ENCODE results near the gene VWC2. TPM values are rescaled to one million over a fixed set of nuclear protein-coding genes. Genes with fewer than 3 reads are reported as not detected.

The VWC2 gene
- total RNA-seq, 2 donors from 2014 or later: not detected

GRCh38 chr7:49883933-49884332 is 110.5 kb downstream of the VWC2 start:
- H3K4me3 Mint-ChIP-seq: no peak overlapping the region
- H3K27ac Mint-ChIP-seq: no peak overlapping the region
- ATAC-seq: peak in 1 of 2 donors; percentile 27

GRCh38 chr7:49885593-49886285 is 112.3 kb downstream of the VWC2 start:
- H3K9me3 Mint-ChIP-seq: no peaks in the 10 kb centered on the region
- no peaks in the 10 kb centered on the region for H3K4me1 Mint-ChIP-seq (ENCODE audit: low read depth in 2 of 2)
- no peaks in the 10 kb centered on the region for H3K36me3 Mint-ChIP-seq
- peaks cover 0 to 7% of the 10 kb centered on the region in 2 donors for H3K27me3 Mint-ChIP-seq
- no peak for ATAC-seq
- no peak for DNase-seq (ENCODE audit: low spot score)
- H3K27ac Mint-ChIP-seq: no peak overlapping the region
- H3K4me3 Mint-ChIP-seq: no peak overlapping the region

More at GRCh38 chr7:49883933-49884332, 110.5 kb downstream of the VWC2 start:
- Mint-ChIP-seq H3K27me3 (peaks cover 0 to 7% of the 10 kb centered on the region in 2 donors), H3K4me1 (ENCODE audit: low read depth in 2 of 2) (no peaks in the 10 kb centered on the region), H3K9me3 (no peaks in the 10 kb centered on the region), H3K36me3 (no peaks in the 10 kb centered on the region)
- no peak for DNase-seq (ENCODE audit: low spot score)

DNA sequence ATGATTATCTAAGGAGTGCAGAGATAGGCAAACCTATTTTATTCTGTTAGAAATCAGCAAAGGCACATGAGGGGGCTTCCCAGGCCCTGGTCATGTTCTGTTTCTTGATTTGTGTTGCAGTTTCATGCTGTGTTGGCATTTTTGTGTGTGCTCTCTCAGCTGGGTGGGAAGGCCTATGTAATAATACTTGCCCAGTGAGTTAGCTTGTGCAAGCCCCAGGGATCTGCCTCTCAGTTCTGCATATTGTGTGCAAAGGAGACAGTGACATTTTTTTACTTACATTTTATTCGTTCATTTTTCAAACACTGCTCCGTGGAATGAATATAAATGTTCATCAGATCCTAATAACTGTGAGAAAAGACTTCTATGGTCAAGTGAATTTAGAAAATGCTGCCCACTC is 119.0 kb downstream of the VWC2 start:
- Mint-ChIP-seq H3K27ac (no peak overlapping the region), H3K4me1 (ENCODE audit: low read depth in 2 of 2) (no peaks in the 10 kb centered on the region), H3K27me3 (no peaks in the 10 kb centered on the region), H3K36me3 (no peaks in the 10 kb centered on the region), H3K4me3 (no peak overlapping the region), H3K9me3 (peaks cover 6% of the 10 kb centered on the region)
- DNase-seq (ENCODE audit: low spot score) (no peak), ATAC-seq (no peak)

GRCh38 chr7:49893131-49893530 is 119.7 kb downstream of the VWC2 start:
- Mint-ChIP-seq H3K27ac (no peak overlapping the region), H3K9me3 (peaks cover 6% of the 10 kb centered on the region), H3K27me3 (no peaks in the 10 kb centered on the region), H3K36me3 (no peaks in the 10 kb centered on the region), H3K4me3 (no peak overlapping the region), H3K4me1 (ENCODE audit: low read depth in 2 of 2) (no peaks in the 10 kb centered on the region)
- ATAC-seq (no peak), DNase-seq (ENCODE audit: low spot score) (no peak)

DNA sequence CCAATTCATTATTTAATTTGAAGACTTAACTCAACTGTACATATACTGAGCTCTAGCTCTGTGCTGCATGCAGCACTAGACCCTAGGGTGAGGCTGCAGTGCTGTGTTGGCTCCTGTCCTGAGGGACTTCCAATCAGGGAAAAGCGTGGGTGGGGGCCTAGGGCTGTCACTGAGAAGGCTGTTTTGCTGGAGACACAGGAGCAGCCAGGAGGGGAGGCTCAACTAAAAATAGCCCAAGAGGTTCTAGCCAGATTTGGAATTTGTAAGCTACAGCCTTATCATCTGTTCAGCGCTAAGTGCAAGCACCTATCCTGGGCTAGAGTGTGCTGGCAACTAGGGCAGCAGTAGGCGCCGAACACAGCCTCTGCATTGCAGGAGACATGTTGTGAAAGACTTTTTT is 121.1 kb downstream of the VWC2 start:
- Mint-ChIP-seq H3K4me1 (ENCODE audit: low read depth in 2 of 2) (no peaks in the 10 kb centered on the region), H3K9me3 (peaks cover 6% of the 10 kb centered on the region), H3K27me3 (no peaks in the 10 kb centered on the region)

DNA sequence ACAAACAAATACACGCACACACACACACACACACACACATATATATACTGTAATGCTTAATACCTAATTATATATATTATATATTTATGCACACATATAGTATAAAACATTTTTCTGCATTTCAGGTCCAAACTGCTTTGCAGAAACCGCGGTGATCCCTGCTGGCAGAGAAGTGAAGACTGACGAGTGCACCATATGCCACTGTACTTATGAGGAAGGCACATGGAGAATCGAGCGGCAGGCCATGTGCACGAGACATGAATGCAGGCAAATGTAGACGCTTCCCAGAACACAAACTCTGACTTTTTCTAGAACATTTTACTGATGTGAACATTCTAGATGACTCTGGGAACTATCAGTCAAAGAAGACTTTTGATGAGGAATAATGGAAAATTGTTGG is 138.5 kb downstream of the VWC2 start:
- no peaks in the 10 kb centered on the region for H3K27me3 Mint-ChIP-seq

More for the DNA sequence above, 121.1 kb downstream of the VWC2 start:
- DNase-seq (ENCODE audit: low spot score) (no peak), ATAC-seq (no peak)
- no peaks in the 10 kb centered on the region for H3K36me3 Mint-ChIP-seq
- H3K4me3 Mint-ChIP-seq: no peak overlapping the region
- H3K27ac Mint-ChIP-seq: no peak overlapping the region

DNA sequence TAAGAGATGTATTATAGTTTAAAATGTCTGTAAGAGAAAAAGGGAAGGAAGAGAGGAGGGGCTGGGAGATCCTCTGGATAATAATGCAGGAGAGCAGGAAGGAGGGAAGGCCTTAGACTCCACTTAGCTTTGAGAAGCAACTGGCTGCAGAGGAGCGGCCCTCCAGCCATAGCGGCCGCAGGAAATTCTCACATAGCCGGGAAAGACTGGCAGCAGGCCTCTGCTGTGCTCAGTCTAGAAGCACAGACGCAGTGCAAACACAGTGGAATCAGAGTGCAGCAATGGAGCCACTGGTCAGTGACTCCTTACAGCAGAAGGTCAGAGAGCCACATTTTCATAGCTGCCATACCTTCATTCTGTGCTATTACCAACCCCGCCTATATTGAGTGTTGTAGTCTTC is 153.3 kb downstream of the VWC2 start:
- no peaks in the 10 kb centered on the region for H3K4me1 Mint-ChIP-seq (ENCODE audit: low read depth in 2 of 2)
- no peak overlapping the region for H3K27ac Mint-ChIP-seq
- peaks cover 4% of the 10 kb centered on the region for H3K36me3 Mint-ChIP-seq
- H3K9me3 Mint-ChIP-seq: peaks cover 18% of the 10 kb centered on the region
- no peak for ATAC-seq
- DNase-seq (ENCODE audit: low spot score): no peak
- no peak overlapping the region for H3K4me3 Mint-ChIP-seq
- no peaks in the 10 kb centered on the region for H3K27me3 Mint-ChIP-seq

More for the DNA sequence above, 138.5 kb downstream of the VWC2 start:
- peaks cover 3% of the 10 kb centered on the region for H3K9me3 Mint-ChIP-seq
- ATAC-seq (no peak), DNase-seq (ENCODE audit: low spot score) (no peak)
- no peaks in the 10 kb centered on the region for H3K4me1 Mint-ChIP-seq (ENCODE audit: low read depth in 2 of 2)
- no peaks in the 10 kb centered on the region for H3K36me3 Mint-ChIP-seq
- no peak overlapping the region for H3K27ac Mint-ChIP-seq
- H3K4me3 Mint-ChIP-seq: no peak overlapping the region

DNA sequence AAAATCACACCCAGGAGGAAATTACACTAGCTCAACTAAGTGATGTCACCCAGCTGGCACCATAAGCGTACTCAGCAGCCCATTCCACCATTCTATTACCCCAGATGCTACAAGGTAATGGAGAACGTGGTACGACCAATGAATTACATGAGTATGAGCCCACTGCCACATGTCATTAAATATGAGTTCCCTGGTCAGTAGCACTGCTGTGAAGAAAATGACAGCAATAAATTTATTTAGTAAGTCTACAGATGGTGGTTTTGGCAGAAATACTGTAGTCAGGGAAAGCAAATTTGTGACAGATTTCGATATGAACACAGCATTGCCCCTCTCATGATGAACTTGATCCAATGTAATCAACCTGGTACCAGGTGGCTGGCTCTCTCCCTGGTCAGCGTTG is 154.2 kb downstream of the VWC2 start:
- Mint-ChIP-seq H3K4me1 (ENCODE audit: low read depth in 2 of 2) (no peaks in the 10 kb centered on the region), H3K9me3 (peaks cover 18% of the 10 kb centered on the region), H3K4me3 (no peak overlapping the region), H3K27me3 (no peaks in the 10 kb centered on the region), H3K36me3 (peaks cover 4% of the 10 kb centered on the region), H3K27ac (no peak overlapping the region)
- DNase-seq (ENCODE audit: low spot score) (no peak), ATAC-seq (no peak)

GRCh38 chr7:49928787-49929186 is 155.3 kb downstream of the VWC2 start:
- no peak for ATAC-seq
- DNase-seq (ENCODE audit: low spot score): no peak
- Mint-ChIP-seq H3K9me3 (peaks cover 18% of the 10 kb centered on the region), H3K27me3 (no peaks in the 10 kb centered on the region), H3K4me1 (ENCODE audit: low read depth in 2 of 2) (no peaks in the 10 kb centered on the region), H3K27ac (no peak overlapping the region), H3K36me3 (peaks cover 4% of the 10 kb centered on the region), H3K4me3 (no peak overlapping the region)

DNA sequence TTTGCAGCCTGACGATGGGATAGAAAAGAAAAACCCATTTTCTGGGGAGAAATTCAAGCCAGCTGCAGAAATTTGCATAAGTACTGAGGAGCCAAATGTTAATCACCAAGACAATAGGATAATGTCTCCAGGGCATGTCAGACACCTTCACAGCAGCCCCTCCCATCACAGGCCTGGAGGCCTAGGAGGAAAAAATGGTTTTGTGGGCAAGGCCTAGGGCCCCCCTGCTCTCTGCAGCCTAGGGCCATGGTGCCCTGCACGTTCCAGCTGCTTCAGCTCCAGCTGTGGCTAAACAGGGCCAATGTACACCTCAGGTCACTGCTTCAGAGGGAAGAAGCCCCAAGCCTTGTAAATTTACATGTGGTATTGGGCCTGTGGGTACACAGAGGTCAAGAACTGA is 158.2 kb downstream of the VWC2 start:
- DNase-seq (ENCODE audit: low spot score): no peak
- Mint-ChIP-seq H3K4me1 (ENCODE audit: low read depth in 2 of 2) (no peaks in the 10 kb centered on the region), H3K9me3 (peaks cover 18% of the 10 kb centered on the region), H3K36me3 (peaks cover 4% of the 10 kb centered on the region), H3K4me3 (no peak overlapping the region), H3K27ac (no peak overlapping the region), H3K27me3 (peaks cover 0 to 6% of the 10 kb centered on the region in 2 donors)
- ATAC-seq: no peak

DNA sequence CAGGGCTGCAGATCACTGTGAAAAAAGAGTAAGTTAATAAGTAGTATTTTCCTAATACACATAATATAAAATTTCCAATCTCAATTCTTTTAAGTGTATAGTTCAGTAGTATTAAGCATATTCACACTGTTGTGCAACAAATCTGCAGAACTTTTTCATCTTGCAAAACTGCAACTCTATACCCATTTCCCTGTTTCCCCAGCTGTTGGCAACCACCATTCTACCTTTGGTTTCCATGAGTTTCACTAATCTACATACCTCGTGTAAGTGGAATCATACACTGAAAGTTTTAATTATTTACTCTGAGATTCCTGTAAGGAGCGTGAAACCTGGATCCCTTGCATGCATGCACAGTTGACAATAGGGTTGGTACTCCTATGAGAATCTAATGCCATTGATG is 164.2 kb downstream of the VWC2 start:
- DNase-seq (ENCODE audit: low spot score): no peak
- Mint-ChIP-seq H3K4me1 (ENCODE audit: low read depth in 2 of 2) (no peaks in the 10 kb centered on the region), H3K36me3 (no peaks in the 10 kb centered on the region), H3K27ac (no peak overlapping the region), H3K4me3 (no peak overlapping the region), H3K9me3 (peaks cover 4% of the 10 kb centered on the region), H3K27me3 (peaks cover 0 to 6% of the 10 kb centered on the region in 2 donors)
- no peak for ATAC-seq

Data from natural killer cell treated with Interleukin-12 subunit alpha and Interleukin-12 subunit beta and Interleukin-15 and Interleukin-18, amount 100 ng/mL, for 72 hours (primary cell).